Stimulated activated CD4-positive, alpha-beta T cell treated with anti-CD3 and anti-CD28 coated beads, Interleukin-15, amount 100 ng/mL, for 48 hours (primary cell): ENCODE measurements around the gene CASQ1.

ENCODE experiments used
- DNase-seq, 2 donors: peaks; one replicate each; pipeline ENCODE4 v3.0.0-alpha.2; 2020; ENCODE audit warnings: low read depth in 2 of 2

The CASQ1 gene

GRCh38 chr1:160189649-160190625 is at the start of gene CASQ1:
CASQ1 (plus strand) TSS chr1:160190575; CDS start chr1:160190752, 177 bp downstream.
- no peak for DNase-seq

- DNase-seq = no peak
These were observed 46.7 kb upstream of the CASQ1 start for GRCh38 chr1:160143695-160144094.

GRCh38 chr1:160144921-160145320 is 45.5 kb upstream of the CASQ1 start:
- no peak for DNase-seq

GRCh38 chr1:160146107-160146506 is 44.3 kb upstream of the CASQ1 start:
- DNase-seq = no peak

- no peak for DNase-seq
These were observed 42.3 kb upstream of the CASQ1 start for GRCh38 chr1:160148121-160148520.

GRCh38 chr1:160149233-160149632 is 41.1 kb upstream of the CASQ1 start:
- no peak for DNase-seq

GRCh38 chr1:160149716-160150115 is 40.7 kb upstream of the CASQ1 start:
- DNase-seq = no peak

GRCh38 chr1:160151303-160151702 is 39.1 kb upstream of the CASQ1 start, which contains the start of gene ATP1A4:
ATP1A4 (plus strand) TSS chr1:160151603; CDS start chr1:160152041, 438 bp downstream.
- no peak for DNase-seq

GRCh38 chr1:160154790-160155189 is 35.6 kb upstream of the CASQ1 start:
- no peak for DNase-seq

GRCh38 chr1:160156361-160156760 is 34.0 kb upstream of the CASQ1 start:
- DNase-seq = no peak

GRCh38 chr1:160157174-160157573 is 33.2 kb upstream of the CASQ1 start:
- DNase-seq = no peak

- DNase-seq = no peak
These were observed 32.3 kb upstream of the CASQ1 start for GRCh38 chr1:160158031-160158430.

- no peak for DNase-seq
These were observed 31.8 kb upstream of the CASQ1 start for GRCh38 chr1:160158534-160158933.

GRCh38 chr1:160159846-160160245 is 30.5 kb upstream of the CASQ1 start:
- no peak for DNase-seq

GRCh38 chr1:160161965-160162705 is 28.2 kb upstream of the CASQ1 start:
- no peak for DNase-seq

GRCh38 chr1:160162931-160163330 is 27.4 kb upstream of the CASQ1 start:
- no peak for DNase-seq

- DNase-seq = no peak
These were observed 26.8 kb upstream of the CASQ1 start for GRCh38 chr1:160163615-160164014.

GRCh38 chr1:160164121-160164520 is 26.3 kb upstream of the CASQ1 start:
- DNase-seq = no peak

- DNase-seq = no peak
These were observed 24.1 kb upstream of the CASQ1 start for GRCh38 chr1:160166166-160166868.

- DNase-seq = no peak
These were observed 23.3 kb upstream of the CASQ1 start for GRCh38 chr1:160167056-160167455.

- no peak for DNase-seq
These were observed 22.8 kb upstream of the CASQ1 start for GRCh38 chr1:160167580-160167979.

GRCh38 chr1:160168016-160168415 is 22.4 kb upstream of the CASQ1 start:
- no peak for DNase-seq
